GM12878 (cell line): ENCODE data around the gene LSR. TPM values are rescaled to one million over a fixed set of nuclear protein-coding genes. Genes with fewer than 3 reads are reported as not detected.

ENCODE experiments used
- ASH2L ChIP-seq: fragments of 300-600, 200-600 bp; sonication (generic); IDR thresholded peaks from 2 replicates; pipeline ENCODE4 v1.6.1; 2017; ENCODE audit warnings: low read depth, mild to moderate bottlenecking, borderline replicate concordance
- ESRRA ChIP-seq: IDR thresholded peaks from 2 replicates; pipeline ENCODE4 v1.6.1; 2012; ENCODE audit warnings: mild to moderate bottlenecking, low read length, improper control_type of control experiment
- IKZF1 ChIP-seq: fragments of 450-650 bp; conservative IDR thresholded peaks from 2 replicates; pipeline ENCODE4 v1.6.1; 2017; ENCODE audit warnings: antibody characterized with exemption, mild to moderate bottlenecking
- POLR2AphosphoS2 ChIP-seq: IDR thresholded peaks from 2 replicates; pipeline ENCODE4 v1.6.1; 2011; ENCODE audit warnings: low read depth, mild to moderate bottlenecking, low read length, improper control_type of control experiment, moderate library complexity
- SMAD1 ChIP-seq: fragments of 450-650 bp; IDR thresholded peaks from 2 replicates; pipeline ENCODE4 v1.6.1; 2018; ENCODE audit warnings: mild to moderate bottlenecking, low read depth; ENCODE audit not compliant: partially characterized antibody
- SRF ChIP-seq, 2 experiments: IDR thresholded peaks; 2 replicates each; pipeline ENCODE4 v1.6.1; 2011; ENCODE audit warnings: low read depth in 2 of 2, low read length in 2 of 2, mild to moderate bottlenecking in 1 of 2, moderate library complexity in 1 of 2
- SUPT20H ChIP-seq: IDR thresholded peaks from 2 replicates; pipeline ENCODE4 v1.6.1; 2011; ENCODE audit warnings: low read depth, mild to moderate bottlenecking, low read length, moderate library complexity, borderline replicate concordance; ENCODE audit not compliant: control insufficient read depth
- TCF3 ChIP-seq: IDR thresholded peaks from 2 replicates; pipeline ENCODE4 v1.6.1; 2012; ENCODE audit warnings: low read depth, mild to moderate bottlenecking, low read length, borderline replicate concordance; ENCODE audit not compliant: insufficient read depth
- ZNF217 ChIP-seq: fragments of 450-650 bp; IDR thresholded peaks from 2 replicates; pipeline ENCODE4 v1.6.1; 2017; ENCODE audit warnings: antibody characterized with exemption, mild to moderate bottlenecking
- polyA plus RNA-seq, 11 experiments: library from polyadenylated mRNA; depleted of rRNA in 4 of 11; unstranded in 6 of 11; stranded (reverse) in 5 of 11; fragments of >200 nt; fragmentation: Nextera tagmentation in 4 of 11; fragmentation: Illumina TruSeq in 1 of 11; extraction: Ambion mirVana in 4 of 11; extraction: Trizol in 1 of 11; gene quantifications; 1 replicate in 1 of 11; 2 replicates in 10 of 11; pipeline versions ENCODE4 v1.2.1 to v1.2.3, GENCODE V29; 2011 to 2016; ENCODE audit warnings: inconsistent platforms in 2 of 11, missing spikeins in 2 of 11, low read depth in 1 of 11
- total RNA-seq, 4 experiments: library from RNA; depleted of rRNA in 3 of 4; stranded (reverse); fragments of >200 nt in 3 of 4; fragmentation: Illumina TruSeq in 1 of 4; extraction: Trizol in 1 of 4; gene quantifications; 2 replicates each; pipeline versions ENCODE4 v1.2.1 to v1.2.3, GENCODE V29; 2013 to 2021
- TF ChIP-seq, protein P1 (sequence below): fragments of 450-650 bp; formaldehyde crosslinking; IDR thresholded peaks from 2 replicates; pipeline ENCODE4 v1.4.0; 2022; ENCODE audit warnings: mild to moderate bottlenecking, moderate library complexity
- TF ChIP-seq, protein P2 (sequence below): IDR thresholded peaks from 2 replicates; pipeline ENCODE4 v1.6.1; 2012; ENCODE audit warnings: low read depth, low read length, improper control_type of control experiment
- TF ChIP-seq, protein P3 (sequence below): fragments of 150-350 bp; IDR thresholded peaks from 2 replicates; pipeline ENCODE4 v1.6.1; 2014; ENCODE audit warnings: mild to moderate bottlenecking, low read depth, low read length
- TF ChIP-seq, protein P4 (sequence below), 3 experiments: IDR thresholded peaks in 2 of 3; conservative IDR thresholded peaks in 1 of 3; 2 replicates each; pipeline ENCODE4 v1.5.1; 2011; ENCODE audit warnings: low read depth in 3 of 3, low read length in 3 of 3, mild to moderate bottlenecking in 3 of 3, control low read depth in 2 of 3, moderate library complexity in 2 of 3, inconsistent platforms in 1 of 3, mixed read lengths in 1 of 3; ENCODE audit not compliant: control insufficient read depth in 2 of 3, insufficient read depth in 1 of 3; ENCODE audit errors: extremely low read depth in 1 of 3
- TF ChIP-seq, protein P5 (sequence below): fragments of 450-650 bp; IDR thresholded peaks from 2 replicates; pipeline ENCODE4 v1.6.1; 2017; ENCODE audit warnings: mild to moderate bottlenecking, moderate library complexity

The LSR gene
- total and polyA plus RNA-seq, 10 of the 15 experiments (the other 5 are each of a cell fraction or from before 2014, with no cell fraction given), result 0.26 to 53.9 (median 26.3) TPM

DNA sequence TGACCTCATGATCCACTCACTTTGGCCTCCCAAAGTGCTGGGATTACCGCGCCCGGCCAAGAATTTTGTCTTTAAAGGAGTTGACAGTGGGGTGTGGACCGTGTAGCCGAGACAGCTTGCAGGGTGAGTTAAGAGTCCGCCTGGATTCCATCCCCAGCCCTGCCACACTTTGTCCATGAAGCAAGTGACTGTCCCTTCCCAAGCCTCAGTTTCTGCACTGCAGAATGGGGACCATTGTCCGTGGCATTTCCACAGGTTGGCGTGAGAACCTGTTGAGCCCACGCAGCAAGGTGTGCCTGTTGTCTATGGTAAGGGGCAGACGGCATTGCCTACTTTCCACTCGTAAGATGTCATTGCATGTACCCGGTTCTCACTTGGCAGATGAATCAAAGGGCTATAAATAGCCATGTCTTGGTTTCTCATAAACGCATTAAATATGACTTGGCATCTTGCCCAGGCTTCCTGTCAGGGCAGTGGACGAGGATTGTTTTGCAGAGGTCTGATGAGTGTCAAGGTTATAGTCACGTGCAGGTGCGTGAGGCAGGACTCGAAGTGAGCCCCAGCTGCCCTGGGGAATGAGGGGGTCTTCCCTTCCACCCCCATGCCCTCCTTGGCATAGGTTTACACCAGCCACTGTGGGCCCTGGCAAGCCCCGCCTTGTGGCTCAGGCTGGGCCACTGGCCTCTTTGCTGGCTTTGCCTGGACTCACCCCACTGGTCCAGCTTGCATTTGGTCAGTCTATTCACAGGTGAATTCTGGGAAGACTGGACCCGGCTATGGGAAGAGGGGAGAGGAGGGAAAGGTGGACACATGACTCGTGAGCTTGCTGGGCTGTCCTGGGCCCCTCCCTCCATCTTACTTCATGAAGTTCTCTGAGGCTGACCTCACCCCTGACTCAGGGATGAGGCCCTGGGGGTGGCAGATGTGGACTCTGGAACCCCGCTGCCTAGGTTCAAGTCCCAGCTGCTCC is 34.9 kb upstream of the LSR start (continued):
- TF ChIP-seq, protein P1, sequence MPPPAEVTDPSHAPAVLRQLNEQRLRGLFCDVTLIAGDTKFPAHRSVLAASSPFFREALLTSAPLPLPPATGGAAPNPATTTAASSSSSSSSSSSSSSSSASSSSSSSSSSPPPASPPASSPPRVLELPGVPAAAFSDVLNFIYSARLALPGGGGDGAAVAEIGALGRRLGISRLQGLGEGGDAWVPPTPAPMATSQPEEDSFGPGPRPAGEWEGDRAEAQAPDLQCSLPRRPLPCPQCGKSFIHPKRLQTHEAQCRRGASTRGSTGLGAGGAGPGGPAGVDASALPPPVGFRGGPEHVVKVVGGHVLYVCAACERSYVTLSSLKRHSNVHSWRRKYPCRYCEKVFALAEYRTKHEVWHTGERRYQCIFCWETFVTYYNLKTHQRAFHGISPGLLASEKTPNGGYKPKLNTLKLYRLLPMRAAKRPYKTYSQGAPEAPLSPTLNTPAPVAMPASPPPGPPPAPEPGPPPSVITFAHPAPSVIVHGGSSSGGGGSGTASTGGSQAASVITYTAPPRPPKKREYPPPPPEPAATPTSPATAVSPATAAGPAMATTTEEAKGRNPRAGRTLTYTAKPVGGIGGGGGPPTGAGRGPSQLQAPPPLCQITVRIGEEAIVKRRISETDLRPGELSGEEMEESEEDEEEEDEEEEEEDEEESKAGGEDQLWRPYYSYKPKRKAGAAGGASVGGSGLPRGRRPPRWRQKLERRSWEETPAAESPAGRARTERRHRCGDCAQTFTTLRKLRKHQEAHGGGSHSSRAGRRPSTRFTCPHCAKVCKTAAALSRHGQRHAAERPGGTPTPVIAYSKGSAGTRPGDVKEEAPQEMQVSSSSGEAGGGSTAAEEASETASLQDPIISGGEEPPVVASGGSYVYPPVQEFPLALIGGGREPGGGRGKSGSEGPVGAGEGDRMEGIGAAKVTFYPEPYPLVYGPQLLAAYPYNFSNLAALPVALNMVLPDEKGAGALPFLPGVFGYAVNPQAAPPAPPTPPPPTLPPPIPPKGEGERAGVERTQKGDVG (CRISPR knock-in tag), result no peak
- no peak for TF ChIP-seq POLR2AphosphoS2
- no peak for TF ChIP-seq SRF (IDR thresholded peaks at IDR 0.05; ENCODE audit: low read depth in 2 of 2, low read length in 2 of 2)
- peak; percentile 78 for TF ChIP-seq IKZF1
- TF ChIP-seq, protein P2, sequence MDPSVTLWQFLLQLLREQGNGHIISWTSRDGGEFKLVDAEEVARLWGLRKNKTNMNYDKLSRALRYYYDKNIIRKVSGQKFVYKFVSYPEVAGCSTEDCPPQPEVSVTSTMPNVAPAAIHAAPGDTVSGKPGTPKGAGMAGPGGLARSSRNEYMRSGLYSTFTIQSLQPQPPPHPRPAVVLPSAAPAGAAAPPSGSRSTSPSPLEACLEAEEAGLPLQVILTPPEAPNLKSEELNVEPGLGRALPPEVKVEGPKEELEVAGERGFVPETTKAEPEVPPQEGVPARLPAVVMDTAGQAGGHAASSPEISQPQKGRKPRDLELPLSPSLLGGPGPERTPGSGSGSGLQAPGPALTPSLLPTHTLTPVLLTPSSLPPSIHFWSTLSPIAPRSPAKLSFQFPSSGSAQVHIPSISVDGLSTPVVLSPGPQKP, result no peak
- no peak for TF ChIP-seq ESRRA
- TF ChIP-seq, protein P3, sequence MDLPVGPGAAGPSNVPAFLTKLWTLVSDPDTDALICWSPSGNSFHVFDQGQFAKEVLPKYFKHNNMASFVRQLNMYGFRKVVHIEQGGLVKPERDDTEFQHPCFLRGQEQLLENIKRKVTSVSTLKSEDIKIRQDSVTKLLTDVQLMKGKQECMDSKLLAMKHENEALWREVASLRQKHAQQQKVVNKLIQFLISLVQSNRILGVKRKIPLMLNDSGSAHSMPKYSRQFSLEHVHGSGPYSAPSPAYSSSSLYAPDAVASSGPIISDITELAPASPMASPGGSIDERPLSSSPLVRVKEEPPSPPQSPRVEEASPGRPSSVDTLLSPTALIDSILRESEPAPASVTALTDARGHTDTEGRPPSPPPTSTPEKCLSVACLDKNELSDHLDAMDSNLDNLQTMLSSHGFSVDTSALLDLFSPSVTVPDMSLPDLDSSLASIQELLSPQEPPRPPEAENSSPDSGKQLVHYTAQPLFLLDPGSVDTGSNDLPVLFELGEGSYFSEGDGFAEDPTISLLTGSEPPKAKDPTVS, result no peak
- TF ChIP-seq, protein P4, sequence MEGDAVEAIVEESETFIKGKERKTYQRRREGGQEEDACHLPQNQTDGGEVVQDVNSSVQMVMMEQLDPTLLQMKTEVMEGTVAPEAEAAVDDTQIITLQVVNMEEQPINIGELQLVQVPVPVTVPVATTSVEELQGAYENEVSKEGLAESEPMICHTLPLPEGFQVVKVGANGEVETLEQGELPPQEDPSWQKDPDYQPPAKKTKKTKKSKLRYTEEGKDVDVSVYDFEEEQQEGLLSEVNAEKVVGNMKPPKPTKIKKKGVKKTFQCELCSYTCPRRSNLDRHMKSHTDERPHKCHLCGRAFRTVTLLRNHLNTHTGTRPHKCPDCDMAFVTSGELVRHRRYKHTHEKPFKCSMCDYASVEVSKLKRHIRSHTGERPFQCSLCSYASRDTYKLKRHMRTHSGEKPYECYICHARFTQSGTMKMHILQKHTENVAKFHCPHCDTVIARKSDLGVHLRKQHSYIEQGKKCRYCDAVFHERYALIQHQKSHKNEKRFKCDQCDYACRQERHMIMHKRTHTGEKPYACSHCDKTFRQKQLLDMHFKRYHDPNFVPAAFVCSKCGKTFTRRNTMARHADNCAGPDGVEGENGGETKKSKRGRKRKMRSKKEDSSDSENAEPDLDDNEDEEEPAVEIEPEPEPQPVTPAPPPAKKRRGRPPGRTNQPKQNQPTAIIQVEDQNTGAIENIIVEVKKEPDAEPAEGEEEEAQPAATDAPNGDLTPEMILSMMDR (IDR thresholded peaks at IDR 0.05 in 2 of 3, conservative IDR thresholded peaks at IDR 0.05 in 1 of 3; ENCODE audit: control insufficient read depth in 2 of 3, extremely low read depth in 1 of 3, insufficient read depth in 1 of 3, low read depth in 3 of 3, low read length in 3 of 3), result no peak
- no peak for TF ChIP-seq SUPT20H
- no peak for TF ChIP-seq ASH2L
- TF ChIP-seq, protein P5, sequence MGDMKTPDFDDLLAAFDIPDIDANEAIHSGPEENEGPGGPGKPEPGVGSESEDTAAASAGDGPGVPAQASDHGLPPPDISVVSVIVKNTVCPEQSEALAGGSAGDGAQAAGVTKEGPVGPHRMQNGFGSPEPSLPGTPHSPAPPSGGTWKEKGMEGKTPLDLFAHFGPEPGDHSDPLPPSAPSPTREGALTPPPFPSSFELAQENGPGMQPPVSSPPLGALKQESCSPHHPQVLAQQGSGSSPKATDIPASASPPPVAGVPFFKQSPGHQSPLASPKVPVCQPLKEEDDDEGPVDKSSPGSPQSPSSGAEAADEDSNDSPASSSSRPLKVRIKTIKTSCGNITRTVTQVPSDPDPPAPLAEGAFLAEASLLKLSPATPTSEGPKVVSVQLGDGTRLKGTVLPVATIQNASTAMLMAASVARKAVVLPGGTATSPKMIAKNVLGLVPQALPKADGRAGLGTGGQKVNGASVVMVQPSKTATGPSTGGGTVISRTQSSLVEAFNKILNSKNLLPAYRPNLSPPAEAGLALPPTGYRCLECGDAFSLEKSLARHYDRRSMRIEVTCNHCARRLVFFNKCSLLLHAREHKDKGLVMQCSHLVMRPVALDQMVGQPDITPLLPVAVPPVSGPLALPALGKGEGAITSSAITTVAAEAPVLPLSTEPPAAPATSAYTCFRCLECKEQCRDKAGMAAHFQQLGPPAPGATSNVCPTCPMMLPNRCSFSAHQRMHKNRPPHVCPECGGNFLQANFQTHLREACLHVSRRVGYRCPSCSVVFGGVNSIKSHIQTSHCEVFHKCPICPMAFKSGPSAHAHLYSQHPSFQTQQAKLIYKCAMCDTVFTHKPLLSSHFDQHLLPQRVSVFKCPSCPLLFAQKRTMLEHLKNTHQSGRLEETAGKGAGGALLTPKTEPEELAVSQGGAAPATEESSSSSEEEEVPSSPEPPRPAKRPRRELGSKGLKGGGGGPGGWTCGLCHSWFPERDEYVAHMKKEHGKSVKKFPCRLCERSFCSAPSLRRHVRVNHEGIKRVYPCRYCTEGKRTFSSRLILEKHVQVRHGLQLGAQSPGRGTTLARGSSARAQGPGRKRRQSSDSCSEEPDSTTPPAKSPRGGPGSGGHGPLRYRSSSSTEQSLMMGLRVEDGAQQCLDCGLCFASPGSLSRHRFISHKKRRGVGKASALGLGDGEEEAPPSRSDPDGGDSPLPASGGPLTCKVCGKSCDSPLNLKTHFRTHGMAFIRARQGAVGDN, result peak; percentile 83
- TF ChIP-seq SMAD1, result peak; percentile 91
- peak; percentile 90 for TF ChIP-seq TCF3
- 0 out of 2 replicates have a peak, but pooled peaks have one; percentile 34 for TF ChIP-seq ZNF217
